Measurements from ENCODE around the gene SYMPK. TPM values are rescaled to one million over a fixed set of nuclear protein-coding genes. Genes with fewer than 3 reads are reported as not detected.

The SYMPK gene
- total RNA-seq, 1 donor from 2014 or later: 115 TPM

- H3K4me3 Mint-ChIP-seq: peak overlapping the region; percentile 83
- H3K27ac Mint-ChIP-seq (ENCODE audit: unreplicated experiment): no peak overlapping the region
- H3K27me3 Mint-ChIP-seq (ENCODE audit: low read depth): peaks cover 22% of the 10 kb centered on the region
- no peak for TF ChIP-seq CTCF (conservative IDR thresholded peaks at IDR 0.05)
- H3K36me3 Mint-ChIP-seq (ENCODE audit: low read depth): peaks cover 5% of the 10 kb centered on the region
- DNase-seq (ENCODE audit: low read depth, low spot score): no peak
- H3K4me1 Mint-ChIP-seq: peaks cover 25% of the 10 kb centered on the region
- no peaks in the 10 kb centered on the region for H3K9me3 Mint-ChIP-seq
These were observed 97.1 kb downstream of the SYMPK start for GRCh38 chr19:45765702-45766295.

Other genes with a start within 250 kb of the SYMPK start
- 15.0 and 20.2 TPM in 2 replicates for gene EML2, start 223.8 kb downstream of the SYMPK start, total RNA-seq
- gene GIPR, start 194.9 kb downstream of the SYMPK start, total RNA-seq: 0.96 and 1.0 TPM in 2 replicates
- gene SNRPD2, start 171.2 kb downstream of the SYMPK start, total RNA-seq: 635 and 666 TPM in 2 replicates
- gene QPCTL, start 170.5 kb downstream of the SYMPK start, total RNA-seq: 11.4 and 11.8 TPM in 2 replicates
- gene FBXO46, start 132.3 kb downstream of the SYMPK start, total RNA-seq: 27.2 and 30.3 TPM in 2 replicates
- not detected in 2 replicates for gene MEIOSIN, start 129.7 kb downstream of the SYMPK start, total RNA-seq
- 36.8 and 38.6 TPM in 2 replicates for gene SIX5, start 93.9 kb downstream of the SYMPK start, total RNA-seq
- 114 and 118 TPM in 2 replicates for gene DMPK, start 80.7 kb downstream of the SYMPK start, total RNA-seq
- 107 and 110 TPM in 2 replicates for gene DMWD, start 70.3 kb downstream of the SYMPK start, total RNA-seq
- 0.32 and 0.44 TPM in 2 replicates for gene RSPH6A, start 47.8 kb downstream of the SYMPK start, total RNA-seq
- gene FOXA3, start 1.2 kb upstream of the SYMPK start, total RNA-seq: not detected in 2 replicates
- gene IRF2BP1, start 23.0 kb upstream of the SYMPK start, total RNA-seq: 28.6 and 33.1 TPM in 2 replicates
- gene MYPOP, start 39.5 kb upstream of the SYMPK start, total RNA-seq: 9.1 and 9.6 TPM in 2 replicates
- not detected in 2 replicates for gene NANOS2, start 51.6 kb upstream of the SYMPK start, total RNA-seq
- 25.5 and 25.6 TPM in 2 replicates for gene NOVA2, start 110.7 kb upstream of the SYMPK start, total RNA-seq
- gene CCDC61, start 132.3 kb upstream of the SYMPK start, total RNA-seq: 17.6 and 18.1 TPM in 2 replicates
- gene PGLYRP1, start 159.9 kb upstream of the SYMPK start, total RNA-seq: not detected in 2 replicates
- 0.45 and 0.70 TPM in 2 replicates for gene IGFL4, start 177.9 kb upstream of the SYMPK start, total RNA-seq